HepG2 (cell line): ENCODE results near the gene TRIAP1. TPM values are rescaled to one million over a fixed set of nuclear protein-coding genes. Genes with fewer than 3 reads are reported as not detected.

Experiments used
- BORCS8-MEF2B ChIP-seq: sonication (generic); formaldehyde crosslinking; IDR thresholded peaks from 2 replicates; pipeline ENCODE4 v1.8.0; 2022; ENCODE audit warnings: mild to moderate bottlenecking, missing genetic modification reagents
- CEBPZ ChIP-seq: IDR thresholded peaks from 2 replicates; pipeline ENCODE4 v1.6.1; 2012; ENCODE audit warnings: low read length, improper control_type of control experiment
- ELF1 ChIP-seq: sonication (generic); formaldehyde crosslinking; IDR thresholded peaks from 2 replicates; pipeline ENCODE4 v1.4.0; 2020; ENCODE audit warnings: missing genetic modification reagents
- FOXP4 ChIP-seq: sonication (generic); formaldehyde crosslinking; IDR thresholded peaks from 2 replicates; pipeline ENCODE4 v1.4.0; 2020; ENCODE audit warnings: missing genetic modification reagents
- GZF1 ChIP-seq: sonication (generic); formaldehyde crosslinking; IDR thresholded peaks from 2 replicates; pipeline ENCODE4 v1.5.1; 2020; ENCODE audit warnings: mild to moderate bottlenecking, missing genetic modification reagents
- HNF1A ChIP-seq, 2 experiments: sonication (generic) in 1 of 2; formaldehyde crosslinking in 1 of 2; IDR thresholded peaks; 2 replicates each; pipeline versions ENCODE4 v1.4.0 to v1.6.1; 2016 to 2020; ENCODE audit warnings: borderline replicate concordance in 1 of 2, low read depth in 1 of 2, mild to moderate bottlenecking in 1 of 2, missing genetic modification reagents in 1 of 2
- KLF9 ChIP-seq: IDR thresholded peaks from 2 replicates; pipeline ENCODE4 v1.6.1; 2016; ENCODE audit warnings: low read depth
- MEF2D ChIP-seq: sonication (generic); formaldehyde crosslinking; IDR thresholded peaks from 2 replicates; pipeline ENCODE4 v1.5.1; 2020; ENCODE audit warnings: mild to moderate bottlenecking, missing genetic modification reagents
- MZF1 ChIP-seq: sonication (generic); formaldehyde crosslinking; IDR thresholded peaks from 2 replicates; pipeline ENCODE4 v1.8.1; 2023; ENCODE audit warnings: mild to moderate bottlenecking, missing genetic modification reagents, borderline replicate concordance
- NAIF1 ChIP-seq: sonication (generic); formaldehyde crosslinking; IDR thresholded peaks from 2 replicates; pipeline ENCODE4 v1.5.0; 2020; ENCODE audit warnings: mild to moderate bottlenecking, missing genetic modification reagents, borderline replicate concordance
- NCOA2 ChIP-seq: sonication (generic); formaldehyde crosslinking; IDR thresholded peaks from 2 replicates; pipeline ENCODE4 v1.8.0; 2022; ENCODE audit warnings: inconsistent platforms
- RBFOX2 ChIP-seq: fragments of 200-400 bp; formaldehyde crosslinking; IDR thresholded peaks from 2 replicates; pipeline ENCODE4 v1.6.1; 2017; ENCODE audit warnings: low read depth, mild to moderate bottlenecking, low read length
- REPIN1 ChIP-seq: sonication (generic); formaldehyde crosslinking; IDR thresholded peaks from 2 replicates; pipeline ENCODE4 v1.8.0; 2022; ENCODE audit warnings: missing genetic modification reagents, low read depth, mild to moderate bottlenecking, borderline replicate concordance
- SIX4 ChIP-seq: sonication (generic); formaldehyde crosslinking; IDR thresholded peaks from 2 replicates; pipeline ENCODE4 v1.4.0; 2020; ENCODE audit warnings: missing genetic modification reagents
- STAG1 ChIP-seq: sonication (generic); formaldehyde crosslinking; IDR thresholded peaks from 2 replicates; pipeline ENCODE4 v1.4.0; 2020; ENCODE audit warnings: missing genetic modification reagents
- TAF1 ChIP-seq: sonication (generic); formaldehyde crosslinking; IDR thresholded peaks from 2 replicates; pipeline ENCODE4 v1.4.0; 2020; ENCODE audit warnings: missing genetic modification reagents
- ZNF569 ChIP-seq: sonication (generic); formaldehyde crosslinking; IDR thresholded peaks from 2 replicates; pipeline ENCODE4 v1.5.0; 2020; ENCODE audit warnings: mild to moderate bottlenecking, missing genetic modification reagents, moderate library complexity, borderline replicate concordance
- polyA plus RNA-seq, 8 experiments: library from polyadenylated mRNA; depleted of rRNA in 3 of 8; stranded (reverse) in 7 of 8; unstranded in 1 of 8; fragments of >200 nt; fragmentation: Illumina TruSeq in 4 of 8; extraction: Trizol in 4 of 8; gene quantifications; 2 replicates each; pipeline versions ENCODE4 v1.2.1 to v1.2.3, GENCODE V29; 2011 to 2016; ENCODE audit warnings: low read depth in 4 of 8, missing spikeins in 1 of 8, mixed read lengths in 1 of 8; ENCODE audit not compliant: insufficient read depth in 1 of 8
- total RNA-seq, 5 experiments: library from RNA; depleted of rRNA; stranded (reverse); fragments of >200 nt; fragmentation: Illumina TruSeq; extraction: Trizol; gene quantifications; 2 replicates each; pipeline ENCODE4 v1.2.3, GENCODE V29; 2016; ENCODE audit warnings: low read depth in 1 of 5

TRIAP1 gene
- total and polyA plus RNA-seq, 2 of the 13 experiments (the other 11 are each of a cell fraction or from before 2014, with no cell fraction given) = 55.0 to 117 TPM

GRCh38 chr12:120437735-120438494 lies 8.3 kb downstream of the TRIAP1 start, which contains the start of gene COX6A1 (continued):
- TF ChIP-seq SIX4 (CRISPR knock-in tag) (no peak), HNF1A (IDR thresholded peaks at IDR 0.05; ENCODE audit: low read depth) (no peak), HNF1A (CRISPR knock-in tag; IDR thresholded peaks at IDR 0.05; ENCODE audit: borderline replicate concordance) (no peak), MZF1 (0 out of 2 replicates have a peak, but pooled peaks have one; percentile 42), REPIN1 (CRISPR knock-in tag) (peak; percentile 59; the same call in 1 of the 2 replicates), CEBPZ (no peak), MEF2D (peak; percentile 46; the same call in 1 of the 2 replicates), NAIF1 (CRISPR knock-in tag) (0 out of 2 replicates have a peak, but pooled peaks have one; percentile 22), KLF9 (CRISPR knock-in tag) (peak; percentile 87; the same call in 1 of the 2 replicates), GZF1 (CRISPR knock-in tag) (0 out of 2 replicates have a peak, but pooled peaks have one; percentile 42), ZNF569 (CRISPR knock-in tag) (peak; percentile 43; the same call in 1 of the 2 replicates), NCOA2 (peak; percentile 58), RBFOX2 (peak; percentile 91), STAG1 (no peak), FOXP4 (CRISPR knock-in tag) (peak; percentile 27; the same call in 1 of the 2 replicates), ELF1 (CRISPR knock-in tag) (peak; percentile 91), TAF1 (CRISPR knock-in tag) (peak; percentile 94), BORCS8-MEF2B (CRISPR knock-in tag) (peak; percentile 88)
